Astrocyte of the spinal cord (primary cell): ENCODE measurements around the gene TRIM24.
A peak's percentile ranks its signal among the peaks of the same experiment; 100 is the strongest.

Source experiments
- DNase-seq: peaks from one replicate; pipeline ENCODE4 v3.0.0; 2011; ENCODE audit warnings: low read depth, low spot score
- H3K4me3 ChIP-seq: 2 replicates; pipeline ENCODE4 v1.5.1; 2011; ENCODE audit warnings: low read depth, mild to moderate bottlenecking, low read length, moderate library complexity
- in situ Hi-C: cut with HindIII; loops from 2 replicates; pipeline ENCODE4 v1.10.0; 2017; ENCODE audit warnings: low sequenced_read_pairs
- TF ChIP-seq, protein P1 (sequence below): IDR thresholded peaks from 2 replicates; pipeline ENCODE4 v1.5.1; 2012; ENCODE audit warnings: low read depth, mild to moderate bottlenecking, low read length, inconsistent platforms

The TRIM24 gene

DNA sequence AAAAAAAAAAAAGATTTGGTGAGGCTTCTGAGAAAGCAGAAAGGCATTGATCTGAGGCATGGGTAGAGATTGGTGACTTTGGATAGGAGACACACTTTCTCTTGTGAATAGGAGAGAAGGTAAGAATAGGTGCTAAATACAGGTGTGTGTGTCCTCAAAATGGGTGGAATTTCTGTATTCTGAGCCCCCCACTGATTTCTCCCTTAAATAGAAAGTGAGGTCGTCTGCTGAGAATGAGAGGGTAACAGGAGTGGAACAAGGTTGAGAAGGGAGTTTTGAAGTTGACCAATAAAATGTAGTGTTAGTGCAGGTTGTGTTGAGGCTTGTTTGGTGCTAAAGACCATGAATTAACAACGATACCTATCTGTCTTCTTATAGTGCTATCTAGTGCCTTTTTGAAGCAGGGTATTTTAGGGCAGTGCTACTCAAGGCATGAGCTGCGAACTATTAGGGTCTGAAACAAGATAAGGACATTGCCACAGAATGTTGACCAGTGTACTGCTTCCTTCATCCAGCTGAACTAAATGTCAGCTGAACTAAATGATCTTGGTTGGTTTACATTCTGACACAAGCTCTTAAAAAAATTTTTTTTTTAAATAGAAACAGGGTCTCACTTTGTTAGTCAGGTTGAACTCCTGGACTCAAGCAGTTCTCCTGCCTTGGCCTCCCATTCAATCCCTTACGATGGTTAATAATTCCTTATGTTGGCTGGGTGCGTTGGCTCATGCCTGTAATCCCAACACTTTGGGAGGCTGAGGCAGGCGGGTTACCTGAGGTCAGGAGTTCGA lies 12.4 kb downstream of the TRIM24 start:
- DNase-seq = no peak
- TF ChIP-seq, protein P1, sequence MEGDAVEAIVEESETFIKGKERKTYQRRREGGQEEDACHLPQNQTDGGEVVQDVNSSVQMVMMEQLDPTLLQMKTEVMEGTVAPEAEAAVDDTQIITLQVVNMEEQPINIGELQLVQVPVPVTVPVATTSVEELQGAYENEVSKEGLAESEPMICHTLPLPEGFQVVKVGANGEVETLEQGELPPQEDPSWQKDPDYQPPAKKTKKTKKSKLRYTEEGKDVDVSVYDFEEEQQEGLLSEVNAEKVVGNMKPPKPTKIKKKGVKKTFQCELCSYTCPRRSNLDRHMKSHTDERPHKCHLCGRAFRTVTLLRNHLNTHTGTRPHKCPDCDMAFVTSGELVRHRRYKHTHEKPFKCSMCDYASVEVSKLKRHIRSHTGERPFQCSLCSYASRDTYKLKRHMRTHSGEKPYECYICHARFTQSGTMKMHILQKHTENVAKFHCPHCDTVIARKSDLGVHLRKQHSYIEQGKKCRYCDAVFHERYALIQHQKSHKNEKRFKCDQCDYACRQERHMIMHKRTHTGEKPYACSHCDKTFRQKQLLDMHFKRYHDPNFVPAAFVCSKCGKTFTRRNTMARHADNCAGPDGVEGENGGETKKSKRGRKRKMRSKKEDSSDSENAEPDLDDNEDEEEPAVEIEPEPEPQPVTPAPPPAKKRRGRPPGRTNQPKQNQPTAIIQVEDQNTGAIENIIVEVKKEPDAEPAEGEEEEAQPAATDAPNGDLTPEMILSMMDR = no peak
- H3K4me3 ChIP-seq = no peak overlapping the region
- in situ Hi-C loops = no loop called here

DNA sequence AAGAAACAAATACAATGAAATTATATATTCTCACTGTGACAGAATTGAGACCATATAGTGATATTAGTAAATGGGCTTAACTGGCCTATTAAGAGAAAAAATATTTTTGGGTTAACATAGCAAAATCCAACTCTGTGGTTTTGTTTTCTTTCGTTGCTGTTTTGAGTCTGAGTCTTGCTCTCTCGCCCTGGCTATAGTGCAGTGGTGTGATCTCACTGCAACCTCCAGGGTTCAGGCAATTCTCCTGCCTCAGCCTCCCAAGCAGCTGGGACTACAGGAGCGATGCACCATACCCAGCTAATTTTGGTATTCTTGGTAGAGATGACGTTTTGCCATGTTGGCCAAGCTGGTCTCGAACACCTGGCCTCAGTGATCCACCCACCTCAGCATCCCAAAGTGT lies 15.3 kb downstream of the TRIM24 start:
- in situ Hi-C loops = no loop called here
- TF ChIP-seq, protein P1 = no peak
- H3K4me3 ChIP-seq = no peak overlapping the region
- no peak for DNase-seq

GRCh38 chr7:138477081-138477578 lies 17.1 kb downstream of the TRIM24 start:
- in situ Hi-C loops = no loop called here
- TF ChIP-seq, protein P1 = no peak
- DNase-seq = no peak
- H3K4me3 ChIP-seq = no peak overlapping the region

GRCh38 chr7:138477581-138477980 lies 17.5 kb downstream of the TRIM24 start:
- TF ChIP-seq, protein P1 = no peak
- in situ Hi-C loops = no loop called here
- no peak overlapping the region for H3K4me3 ChIP-seq
- DNase-seq = peak; percentile 28

DNA sequence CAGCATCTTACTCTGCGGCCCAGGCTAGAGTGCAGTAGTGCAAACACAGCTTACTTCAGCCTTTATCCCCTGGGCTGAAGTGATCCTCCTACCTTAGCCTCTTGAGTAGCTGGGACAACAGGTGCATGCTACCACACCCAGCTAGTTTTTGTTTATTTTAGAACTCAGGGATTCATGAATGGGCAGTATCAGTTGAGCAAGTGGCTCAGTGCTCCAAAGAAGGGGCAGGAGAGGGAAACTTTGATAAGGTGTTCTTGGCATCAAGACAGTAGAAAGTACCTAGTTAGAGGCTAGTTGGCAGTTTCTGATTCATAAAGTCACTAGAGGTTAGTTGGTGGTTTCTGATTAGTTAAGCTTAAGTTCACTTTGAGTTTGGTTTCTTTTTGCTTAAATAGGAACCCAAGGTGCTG lies 18.4 kb downstream of the TRIM24 start:
- peak; percentile 7 for DNase-seq
- TF ChIP-seq, protein P1 = no peak
- in situ Hi-C loops = no loop called here
- no peak overlapping the region for H3K4me3 ChIP-seq

- H3K4me3 ChIP-seq = no peak overlapping the region
- in situ Hi-C loops = no loop called here
- TF ChIP-seq, protein P1 = no peak
- DNase-seq = no peak
Observed at GRCh38 chr7:138480527-138480926, 20.5 kb downstream of the TRIM24 start.
